Tracheal epithelial cell (primary cell): ENCODE results near the gene APBB3. TPM values are rescaled to one million over a fixed set of nuclear protein-coding genes. Genes with fewer than 3 reads are reported as not detected.

Experiments
- total RNA-seq: library from RNA; depleted of rRNA; stranded (reverse); fragments of >200 nt; gene quantifications from 2 replicates; pipeline ENCODE4 v1.2.1, GENCODE V29; 2014

The APBB3 gene, protein sequence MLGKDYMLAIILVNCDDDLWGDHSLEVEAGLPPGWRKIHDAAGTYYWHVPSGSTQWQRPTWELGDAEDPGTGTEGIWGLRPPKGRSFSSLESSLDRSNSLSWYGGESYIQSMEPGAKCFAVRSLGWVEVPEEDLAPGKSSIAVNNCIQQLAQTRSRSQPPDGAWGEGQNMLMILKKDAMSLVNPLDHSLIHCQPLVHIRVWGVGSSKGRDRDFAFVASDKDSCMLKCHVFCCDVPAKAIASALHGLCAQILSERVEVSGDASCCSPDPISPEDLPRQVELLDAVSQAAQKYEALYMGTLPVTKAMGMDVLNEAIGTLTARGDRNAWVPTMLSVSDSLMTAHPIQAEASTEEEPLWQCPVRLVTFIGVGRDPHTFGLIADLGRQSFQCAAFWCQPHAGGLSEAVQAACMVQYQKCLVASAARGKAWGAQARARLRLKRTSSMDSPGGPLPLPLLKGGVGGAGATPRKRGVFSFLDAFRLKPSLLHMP
- 3.2 and 6.0 TPM in 2 replicates for total RNA-seq

DNA sequence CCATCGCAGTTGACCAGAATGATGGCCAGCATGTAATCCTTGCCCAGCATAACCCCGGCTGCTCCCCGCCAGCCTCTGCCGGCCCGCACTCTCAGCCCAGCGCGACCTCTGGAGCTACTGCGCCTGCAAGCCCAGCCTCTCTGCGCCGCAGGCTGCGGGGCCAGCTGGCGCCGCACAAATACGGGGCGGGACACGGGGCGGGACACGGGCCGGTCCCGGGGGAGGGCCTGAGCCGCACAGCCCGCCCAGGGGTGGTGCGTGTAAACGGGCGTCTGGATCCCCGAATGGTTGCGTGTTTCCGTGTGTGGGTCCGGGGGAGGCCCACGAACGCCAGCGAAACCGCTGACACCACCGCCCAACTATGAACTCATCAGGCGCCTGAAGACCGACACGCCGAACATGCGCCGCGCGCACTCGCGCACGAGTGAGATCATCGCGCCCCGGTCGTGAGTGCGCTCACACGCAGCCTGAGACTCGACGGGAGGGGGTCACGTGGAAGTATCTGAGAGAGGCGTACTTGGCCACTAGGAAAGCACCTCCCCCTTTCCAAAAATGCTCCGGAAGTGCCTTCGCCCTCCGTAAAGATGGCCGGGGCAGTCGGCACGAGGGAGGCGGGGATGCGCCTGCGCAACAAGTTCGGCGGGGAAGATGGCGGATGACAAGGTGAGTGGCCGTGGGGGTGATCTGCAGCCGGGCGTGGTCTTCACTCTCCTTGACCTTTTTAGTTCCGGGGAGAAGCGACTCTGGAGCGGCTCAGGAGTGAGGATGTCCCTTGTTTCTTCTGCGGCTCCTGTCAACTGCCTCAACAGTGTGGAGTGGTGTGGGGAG lies at the start of gene APBB3, which contains the start of gene SLC35A4:
Gene APBB3 (minus strand): TSS at position 403 of the 828 bp plus-strand sequence. CDS start 353 bp downstream, at position 50.
Gene SLC35A4 (plus strand): TSS at position 633 of the 828 bp plus-strand sequence. CDS start 2,342 bp downstream, outside the sequence.

GRCh38 chr5:140557136-140557805 lies 7.1 kb downstream of the APBB3 start, which contains the start of gene SRA1:
Gene SRA1 (minus strand): TSS chr5:140557473. CDS start chr5:140557452, 21 bp downstream.

GRCh38 chr5:140547508-140548299 lies 16.7 kb downstream of the APBB3 start, which contains the start of gene EIF4EBP3:
Gene EIF4EBP3 (plus strand): TSS chr5:140547662. CDS start chr5:140547738, 76 bp downstream.

Other genes starting within 250 kb of the APBB3 start
- 26.9 and 66.3 TPM in 2 replicates for gene HBEGF, start 218.0 kb downstream of the APBB3 start, total RNA-seq
- gene SLC4A9, start 204.4 kb downstream of the APBB3 start, total RNA-seq, result 0.21 TPM in 1 of 2 replicates, not detected in the other
- gene ANKHD1, start 162.8 kb downstream of the APBB3 start, total RNA-seq, result 47.5 and 52.4 TPM in 2 replicates
- 0.85 and 4.3 TPM in 2 replicates for gene EIF4EBP3, start 16.9 kb downstream of the APBB3 start, total RNA-seq
- gene SRA1, start 7.1 kb downstream of the APBB3 start, total RNA-seq, result 16.4 and 34.5 TPM in 2 replicates
- 10.4 and 16.9 TPM in 2 replicates for gene SLC35A4, start 230 bp upstream of the APBB3 start, total RNA-seq
- 1.4 and 6.8 TPM in 2 replicates for gene CD14, start 68.6 kb upstream of the APBB3 start, total RNA-seq
- gene TMCO6, start 74.9 kb upstream of the APBB3 start, total RNA-seq, result 9.9 and 26.2 TPM in 2 replicates
- 26.5 and 27.9 TPM in 2 replicates for gene NDUFA2, start 83.0 kb upstream of the APBB3 start, total RNA-seq
- gene IK, start 83.2 kb upstream of the APBB3 start, total RNA-seq, result 62.4 and 66.5 TPM in 2 replicates
- gene WDR55, start 100.3 kb upstream of the APBB3 start, total RNA-seq, result 31.5 and 57.8 TPM in 2 replicates
- gene DND1, start 109.0 kb upstream of the APBB3 start, total RNA-seq, result 0.43 TPM in 1 of 2 replicates, not detected in the other
- gene HARS1, start 126.8 kb upstream of the APBB3 start, total RNA-seq, result 36.7 and 59.8 TPM in 2 replicates
- 30.9 and 45.3 TPM in 2 replicates for gene HARS2, start 126.9 kb upstream of the APBB3 start, total RNA-seq
- 44.5 and 49.2 TPM in 2 replicates for gene ZMAT2, start 135.8 kb upstream of the APBB3 start, total RNA-seq
- gene PCDHA1, start 221.5 kb upstream of the APBB3 start, total RNA-seq, result not detected in 2 replicates
- not detected in 2 replicates for gene PCDHA2, start 230.3 kb upstream of the APBB3 start, total RNA-seq
- under 0.01 TPM in 2 replicates for gene PCDHA3, start 236.5 kb upstream of the APBB3 start, total RNA-seq
- gene PCDHA4, start 242.5 kb upstream of the APBB3 start, total RNA-seq, result 0.21 and 1.2 TPM in 2 replicates